Eye (tissue), 1 donor: ENCODE results near the gene CCDC137.
A peak's percentile ranks its signal among the peaks of the same experiment; 100 is the strongest.

Experiments
- DNase-seq: peaks from one replicate; pipeline ENCODE4 v3.0.0-alpha.2; 2015

Gene CCDC137

GRCh38 chr17:81652906-81653771 is 13.4 kb upstream of the CCDC137 start:
- DNase-seq = peak; percentile 49

DNA sequence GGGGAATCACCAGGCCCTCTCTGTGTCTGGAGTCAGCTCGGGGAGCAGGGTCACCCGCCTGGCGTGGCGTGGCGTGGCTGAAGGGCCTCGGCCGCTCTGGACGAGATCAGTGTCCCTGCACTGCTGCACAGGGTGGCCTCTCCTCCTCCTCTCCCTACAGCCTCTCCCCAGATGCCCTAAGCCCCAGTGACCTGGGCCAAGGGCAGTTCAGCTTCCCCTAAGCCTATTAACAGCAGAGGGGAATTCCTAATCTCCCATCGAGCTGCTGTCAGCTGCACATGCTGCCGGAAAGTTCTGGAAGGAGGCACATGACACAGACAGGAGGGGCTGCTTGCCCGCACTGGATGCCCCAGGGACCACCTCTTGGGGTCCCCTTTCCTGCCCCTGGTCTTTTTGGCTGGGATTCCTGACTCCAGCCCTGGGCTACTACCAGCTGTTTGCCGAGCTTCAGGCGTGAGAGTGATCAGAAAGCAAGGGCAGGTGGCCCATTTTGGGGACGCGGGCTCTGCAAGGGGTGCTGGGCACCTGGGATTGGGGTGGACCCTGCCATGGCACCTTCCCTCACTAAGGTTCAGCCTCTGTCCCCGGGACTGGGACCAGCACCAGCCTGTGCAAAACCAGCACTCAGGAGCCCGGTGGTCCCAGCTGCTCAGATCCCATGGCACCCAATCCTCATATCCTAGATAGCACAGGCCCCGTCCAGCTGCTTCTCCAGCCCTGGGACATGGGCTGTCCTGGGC is 11.0 kb upstream of the CCDC137 start:
- DNase-seq = no peak

- no peak for DNase-seq
Measured at GRCh38 chr17:81656118-81656743, 10.3 kb upstream of the CCDC137 start, which contains the start of gene PDE6G. Gene PDE6G (minus strand): TSS chr17:81656542. CDS start chr17:81653305, 3,237 bp downstream.

GRCh38 chr17:81656835-81657234 is 9.7 kb upstream of the CCDC137 start:
- DNase-seq = peak; percentile 38

- DNase-seq = no peak
Measured at GRCh38 chr17:81659038-81659437, 7.5 kb upstream of the CCDC137 start.

GRCh38 chr17:81660441-81660840 is 6.1 kb upstream of the CCDC137 start:
- no peak for DNase-seq

- no peak for DNase-seq
Measured at GRCh38 chr17:81662002-81662401, 4.5 kb upstream of the CCDC137 start.

DNA sequence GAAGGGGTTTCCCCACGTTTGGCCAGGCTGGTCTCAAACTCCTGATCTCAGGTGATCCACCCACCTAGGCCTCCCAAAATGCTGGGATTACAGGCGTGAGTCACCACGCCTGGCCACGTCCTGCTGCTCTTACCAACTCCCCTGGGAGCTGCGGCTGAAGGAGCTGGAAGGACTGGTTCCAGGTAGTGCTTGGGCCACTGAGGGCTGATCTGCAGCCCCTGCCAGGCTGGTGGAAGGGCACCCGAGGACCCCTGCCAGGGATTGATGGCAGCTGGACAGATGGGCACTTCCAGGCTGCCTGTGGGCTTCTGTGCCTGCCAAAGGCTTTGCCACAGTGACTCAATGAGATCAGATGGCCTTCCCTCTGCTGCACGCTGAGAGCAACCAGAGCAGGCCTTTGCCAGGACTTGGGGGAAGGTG is 2.5 kb upstream of the CCDC137 start:
- DNase-seq = no peak

DNA sequence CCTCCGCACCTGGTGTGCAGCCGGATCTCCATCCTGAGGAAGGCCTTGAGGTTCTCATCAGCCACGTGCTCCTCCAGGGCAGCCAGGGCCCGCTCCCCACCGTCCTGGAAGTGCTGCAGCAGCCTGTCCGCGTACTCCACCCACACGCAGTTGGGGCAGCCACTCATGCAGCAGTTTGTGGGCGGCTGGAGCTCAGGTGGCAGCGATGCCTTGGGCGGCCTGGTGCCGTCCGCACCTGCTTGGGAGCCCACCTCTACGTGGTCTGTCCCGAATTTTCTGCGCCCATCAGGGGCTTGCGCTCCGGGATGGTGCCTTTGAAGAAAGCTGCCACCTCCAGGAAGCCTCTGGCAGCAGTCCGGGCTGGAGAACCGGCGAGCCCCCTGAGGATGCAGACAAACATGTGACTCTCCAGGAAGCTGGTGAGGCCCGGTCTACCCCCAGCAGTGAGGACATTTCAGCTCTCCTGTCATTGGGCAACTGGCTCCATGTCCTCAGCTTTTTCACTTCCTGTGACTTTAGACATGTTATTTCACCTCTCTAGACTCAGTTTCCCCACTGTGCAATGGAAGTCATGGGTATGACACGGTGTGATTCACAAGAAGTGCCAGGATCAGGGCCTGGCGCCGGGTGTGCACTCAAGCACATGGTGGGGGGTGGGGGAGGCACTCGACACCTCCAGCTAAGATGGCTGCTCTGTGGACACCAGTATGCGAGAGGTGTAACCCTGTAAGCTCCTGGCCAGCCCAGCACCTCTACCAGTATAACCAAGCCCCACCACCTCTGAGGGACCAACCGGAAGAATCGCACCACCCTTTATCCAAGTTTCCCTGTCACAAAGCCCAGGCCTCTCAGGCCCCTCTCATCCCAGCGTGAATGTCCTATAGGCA is 1.1 kb upstream of the CCDC137 start:
- no peak for DNase-seq

DNA sequence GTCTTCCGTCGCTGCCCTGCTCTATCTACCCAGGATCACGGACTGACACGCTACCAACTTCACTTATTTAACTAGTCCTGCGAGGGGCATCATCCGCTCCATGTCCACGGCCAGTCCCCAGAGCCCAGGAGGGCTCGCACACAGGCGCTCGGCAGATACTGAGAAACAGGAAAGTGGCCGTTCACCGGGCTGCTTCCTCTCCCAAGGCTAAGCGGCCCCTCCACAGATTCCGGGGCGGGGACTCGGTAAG is 520 bp upstream of the CCDC137 start:
- DNase-seq = no peak

- DNase-seq = no peak
Measured at GRCh38 chr17:81667754-81668153, 1.2 kb downstream of the CCDC137 start.

DNA sequence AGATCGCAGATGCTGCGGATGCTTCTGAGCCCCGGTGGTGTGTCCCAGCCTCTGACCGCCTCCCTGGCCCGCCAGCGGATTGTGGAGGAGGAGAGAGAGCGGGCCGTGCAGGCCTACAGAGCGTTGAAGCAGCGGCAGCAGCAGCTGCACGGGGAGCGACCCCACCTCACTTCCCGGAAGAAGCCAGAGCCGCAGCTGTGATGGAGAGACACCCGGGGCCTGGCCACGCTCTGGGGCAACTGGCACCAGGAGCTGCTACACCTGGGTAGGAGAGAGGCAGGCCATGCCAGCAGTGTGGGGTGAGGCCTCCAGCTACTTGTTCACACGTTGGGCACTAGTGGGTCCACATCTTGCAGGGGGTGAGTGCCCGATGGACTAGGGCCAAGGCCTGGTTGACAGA is 6.0 kb downstream of the CCDC137 start:
- DNase-seq = no peak

GRCh38 chr17:81672954-81673353 is 6.4 kb downstream of the CCDC137 start:
- no peak for DNase-seq

DNA sequence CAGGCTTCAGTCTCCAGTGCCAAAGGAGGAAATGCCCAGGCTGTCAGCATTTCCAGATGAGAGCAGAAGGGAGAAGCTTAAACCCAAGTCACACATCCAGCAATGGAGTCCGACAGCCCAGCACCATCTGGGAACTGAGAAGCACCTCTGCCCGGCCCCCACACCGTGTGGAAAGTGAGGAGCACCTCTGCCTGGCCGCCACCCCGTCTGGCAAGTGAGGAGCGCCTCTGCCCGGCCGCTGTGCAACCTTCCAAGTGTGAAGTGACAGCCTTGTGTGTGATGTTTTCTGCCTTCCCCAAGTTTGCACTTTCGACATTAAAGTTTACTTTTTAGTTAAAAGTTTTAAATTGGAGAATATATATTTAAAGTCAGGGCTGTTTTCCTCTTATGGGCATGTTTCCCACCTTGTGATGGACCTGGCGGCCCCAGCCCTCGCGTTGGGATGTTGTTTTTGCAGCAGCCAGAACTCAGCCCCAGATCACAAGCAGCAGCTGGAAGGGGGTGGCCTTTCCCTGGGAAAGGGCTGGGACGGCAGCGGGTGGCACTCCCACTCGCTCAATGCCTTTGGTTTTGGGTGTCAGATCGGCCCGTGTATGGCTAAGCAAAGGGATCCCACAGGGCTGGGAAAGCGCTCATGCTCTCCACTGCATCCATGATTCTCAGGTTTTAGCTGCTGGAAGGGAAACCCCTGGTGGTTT is 7.2 kb downstream of the CCDC137 start:
- no peak for DNase-seq

DNA sequence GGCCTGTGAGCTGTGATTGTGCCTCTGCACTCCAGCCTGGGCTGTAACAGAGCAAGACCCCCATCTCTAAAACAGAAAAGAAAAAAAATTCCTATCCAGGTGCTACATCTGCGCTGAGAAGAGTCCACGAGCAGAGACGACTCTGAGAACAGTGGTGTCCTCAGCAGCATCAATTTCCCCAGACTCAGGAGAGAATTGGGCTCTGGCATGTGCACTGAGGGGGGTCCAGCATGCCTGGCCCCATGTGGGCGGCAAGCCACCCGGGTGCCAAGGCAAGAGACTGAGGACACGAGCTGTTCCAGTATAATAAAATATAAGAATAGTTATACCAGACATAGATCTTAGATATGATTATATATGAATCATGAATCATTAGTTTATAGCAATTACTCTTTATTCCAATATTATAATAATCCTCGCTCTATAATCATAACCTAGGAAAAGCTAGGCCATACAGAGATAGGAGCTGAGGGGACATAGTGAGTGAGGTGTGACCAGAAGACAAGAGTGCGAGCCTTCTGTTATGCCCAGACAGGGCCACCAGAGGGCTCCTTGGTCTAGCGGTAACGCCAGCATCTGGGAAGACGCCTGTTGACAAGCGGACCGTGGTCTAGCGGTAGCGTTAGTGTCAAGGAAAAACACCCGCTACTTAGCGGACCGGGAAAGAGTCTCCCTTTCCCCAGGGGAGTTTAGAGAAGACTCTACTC is 9.1 kb downstream of the CCDC137 start:
- DNase-seq = peak; percentile 21

- DNase-seq = no peak
Measured at GRCh38 chr17:81676906-81677305, 10.4 kb downstream of the CCDC137 start.

- no peak for DNase-seq
Measured at GRCh38 chr17:81680150-81680549, 13.6 kb downstream of the CCDC137 start.

- no peak for DNase-seq
Measured at GRCh38 chr17:81681672-81682071, 15.1 kb downstream of the CCDC137 start.

GRCh38 chr17:81682565-81683207 is 16.1 kb downstream of the CCDC137 start:
- peak; percentile 30 for DNase-seq

- DNase-seq = no peak
Measured at GRCh38 chr17:81683208-81683583, 16.7 kb downstream of the CCDC137 start.
